Right hindlimb (tissue), 1 donor: ENCODE measurements around the gene SH2D3C.

Source experiments
- DNase-seq: peaks from one replicate; pipeline ENCODE4 v3.0.0-alpha.2; 2018

Gene SH2D3C

GRCh38 chr9:127778280-127779135 lies at the start of gene SH2D3C:
SH2D3C (minus strand) TSS chr9:127778666; CDS start chr9:127778627, 39 bp downstream.
- peak; percentile 51 for DNase-seq

DNA sequence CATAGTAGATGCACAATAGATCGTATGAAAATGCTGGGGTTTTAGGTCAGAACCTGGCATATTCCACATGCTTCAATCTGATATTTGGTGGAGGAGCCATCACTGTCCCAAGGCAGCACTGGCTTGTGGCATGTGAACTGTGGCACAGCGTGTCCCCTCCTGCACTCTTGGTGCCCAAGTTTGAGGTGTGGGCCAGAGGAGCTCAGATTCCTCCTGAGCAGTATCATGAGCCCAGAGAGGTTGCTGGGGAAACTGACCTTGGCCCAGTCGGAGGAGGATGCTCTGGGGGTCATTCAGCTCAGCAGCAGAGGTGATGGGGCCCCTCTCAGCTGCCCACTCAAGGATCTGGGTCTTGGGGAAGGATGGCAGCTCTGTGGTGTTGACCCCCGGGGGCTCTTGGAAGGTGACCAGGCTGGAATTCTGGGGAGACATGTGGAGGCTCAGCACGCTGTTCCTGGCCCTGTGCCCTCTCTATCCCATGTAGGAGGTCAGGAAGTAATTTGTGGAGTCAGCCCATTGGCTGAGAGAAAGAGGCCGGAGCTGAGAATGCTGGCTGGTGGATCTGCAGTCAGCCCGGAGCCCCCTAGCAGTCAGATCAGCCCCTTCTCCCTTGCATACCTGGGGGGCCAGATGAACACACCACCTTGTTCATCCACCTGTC lies 47.9 kb upstream of the SH2D3C start:
- DNase-seq: no peak

GRCh38 chr9:127825319-127826051 lies 47.0 kb upstream of the SH2D3C start:
- DNase-seq: no peak

- DNase-seq: no peak
These were observed 43.6 kb upstream of the SH2D3C start for GRCh38 chr9:127822108-127822507.

- no peak for DNase-seq
These were observed 40.1 kb upstream of the SH2D3C start for GRCh38 chr9:127818574-127818973.

DNA sequence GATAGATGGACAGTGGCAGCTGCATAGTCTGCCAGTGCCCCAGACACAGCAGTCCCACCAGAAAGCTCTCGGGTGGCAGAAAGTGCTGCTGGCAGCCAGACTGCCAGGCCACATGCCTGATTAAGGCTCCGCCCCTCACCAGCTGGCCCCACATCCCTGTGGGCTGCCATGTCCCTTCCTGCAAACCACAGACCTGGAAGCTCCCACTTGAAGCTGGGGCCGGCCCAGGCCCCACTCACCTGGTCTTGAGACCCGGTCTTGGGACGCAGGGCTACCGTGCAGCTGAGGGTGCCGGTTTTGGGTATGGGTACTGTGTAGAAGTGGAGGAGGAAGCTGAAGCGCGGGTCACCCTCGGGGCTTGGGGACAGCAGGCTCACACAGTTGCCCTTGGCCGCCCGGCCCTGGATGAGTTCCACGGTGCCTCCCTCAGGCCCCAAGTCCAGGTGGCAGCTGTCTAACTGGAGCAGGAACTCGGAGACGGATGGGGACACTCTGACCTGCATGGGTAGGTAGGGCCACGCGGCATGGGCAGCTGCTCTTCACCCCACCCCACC lies 39.5 kb upstream of the SH2D3C start:
- DNase-seq: peak; percentile 78

- DNase-seq: no peak
These were observed 38.3 kb upstream of the SH2D3C start for GRCh38 chr9:127816728-127817127.

- no peak for DNase-seq
These were observed 37.9 kb upstream of the SH2D3C start for GRCh38 chr9:127816362-127816725.

- DNase-seq: no peak
These were observed 37.3 kb upstream of the SH2D3C start for GRCh38 chr9:127815512-127816361.

DNA sequence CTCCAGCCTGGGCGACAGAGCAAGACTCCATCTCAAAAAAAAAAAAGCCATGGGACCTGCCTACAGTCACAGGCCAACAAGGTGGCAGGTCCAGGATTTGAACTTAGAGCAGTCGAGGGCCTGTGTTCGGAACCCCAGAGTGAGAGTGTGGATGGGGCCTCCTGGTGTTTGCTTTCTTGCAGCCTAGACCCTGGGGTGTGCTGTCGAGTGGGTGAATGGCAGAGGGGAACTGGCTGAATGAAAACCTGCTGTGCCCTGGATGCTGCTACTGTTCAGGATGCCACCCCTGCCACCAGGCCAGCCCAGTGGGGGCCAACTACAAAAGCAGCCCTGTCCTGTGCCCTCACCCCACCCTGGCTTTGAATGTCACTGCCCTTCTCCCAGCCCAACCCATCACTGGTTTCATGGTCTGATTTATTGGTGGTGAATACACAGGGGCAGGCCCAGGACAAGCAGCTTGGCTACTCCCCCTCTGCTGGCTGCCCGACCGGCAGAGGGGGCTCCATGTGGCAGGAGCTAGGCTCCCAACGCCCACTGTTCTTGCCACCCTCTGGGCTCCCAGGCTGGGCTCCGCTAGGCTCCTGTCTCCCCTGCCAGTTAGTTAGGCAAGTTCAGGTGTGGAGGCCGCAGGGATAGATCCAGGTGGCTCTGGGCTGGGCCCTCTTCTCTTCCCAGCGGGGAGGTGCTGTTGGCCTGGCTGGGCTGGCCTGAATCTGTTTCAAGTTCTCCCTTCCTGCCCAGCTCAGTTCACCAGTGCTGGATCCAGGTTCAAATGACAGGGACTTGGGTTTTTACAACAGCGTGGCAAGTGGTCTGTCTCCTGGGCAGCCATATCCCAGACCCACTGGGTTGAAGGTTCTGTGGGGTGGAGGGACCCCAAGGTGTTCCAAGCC lies 36.4 kb upstream of the SH2D3C start:
- no peak for DNase-seq

DNA sequence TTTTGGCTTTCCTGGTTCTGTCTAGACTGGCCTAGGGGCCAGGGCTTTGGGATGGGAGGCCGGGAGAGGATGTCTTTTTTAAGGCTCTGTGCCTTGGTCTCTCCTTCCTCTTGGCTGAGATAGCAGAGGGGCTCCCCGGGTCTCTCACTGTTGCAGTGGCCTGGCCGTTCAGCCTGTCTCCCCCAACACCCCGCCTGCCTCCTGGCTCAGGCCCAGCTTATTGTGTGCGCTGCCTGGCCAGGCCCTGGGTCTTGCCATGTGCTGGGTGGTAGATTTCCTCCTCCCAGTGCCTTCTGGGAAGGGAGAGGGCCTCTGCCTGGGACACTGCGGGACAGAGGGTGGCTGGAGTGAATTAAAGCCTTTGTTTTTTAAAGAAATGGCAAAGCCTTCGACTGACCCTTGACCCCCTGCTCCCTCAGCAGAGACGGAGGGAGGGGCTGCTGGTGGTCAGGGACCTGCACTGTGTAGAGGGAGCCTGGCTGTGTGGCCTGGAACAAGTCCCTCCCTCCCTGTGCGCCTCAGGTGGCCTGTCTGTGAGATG lies 35.3 kb upstream of the SH2D3C start:
- DNase-seq: no peak

DNA sequence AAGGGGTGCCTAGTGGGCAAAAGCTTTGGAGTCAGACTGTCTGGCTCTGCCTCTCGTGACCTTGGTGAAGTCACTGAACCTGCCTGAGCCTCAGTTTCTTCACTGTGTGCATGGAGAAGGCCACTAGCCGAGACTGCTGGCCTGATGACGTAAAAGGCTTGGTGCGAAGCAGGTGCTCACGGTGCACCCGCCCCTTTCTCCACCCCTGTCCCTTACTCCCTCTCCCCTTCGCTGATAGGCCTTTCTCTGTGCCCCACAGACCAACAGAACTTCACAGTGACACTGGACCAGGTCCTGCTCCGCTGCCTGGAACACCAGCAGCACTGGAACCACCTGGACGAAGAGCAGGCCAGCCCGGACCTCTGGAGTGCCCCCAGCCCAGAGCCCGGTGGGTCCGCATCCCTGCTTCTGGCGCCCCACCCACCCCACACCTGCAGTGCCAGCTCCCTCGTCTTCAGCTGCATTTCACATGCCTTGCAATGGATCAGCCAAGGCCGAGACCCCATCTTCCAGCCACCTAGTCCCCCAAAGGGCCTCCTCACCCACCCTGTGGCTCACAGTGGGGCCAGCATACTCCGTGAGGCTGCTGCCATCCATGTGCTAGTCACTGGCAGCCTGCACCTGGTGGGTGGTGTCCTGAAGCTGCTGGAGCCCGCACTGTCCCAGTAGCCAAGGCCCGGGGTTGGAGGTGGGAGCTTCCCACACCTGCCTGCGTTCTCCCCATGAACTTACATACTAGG lies 34.6 kb upstream of the SH2D3C start:
- no peak for DNase-seq

DNA sequence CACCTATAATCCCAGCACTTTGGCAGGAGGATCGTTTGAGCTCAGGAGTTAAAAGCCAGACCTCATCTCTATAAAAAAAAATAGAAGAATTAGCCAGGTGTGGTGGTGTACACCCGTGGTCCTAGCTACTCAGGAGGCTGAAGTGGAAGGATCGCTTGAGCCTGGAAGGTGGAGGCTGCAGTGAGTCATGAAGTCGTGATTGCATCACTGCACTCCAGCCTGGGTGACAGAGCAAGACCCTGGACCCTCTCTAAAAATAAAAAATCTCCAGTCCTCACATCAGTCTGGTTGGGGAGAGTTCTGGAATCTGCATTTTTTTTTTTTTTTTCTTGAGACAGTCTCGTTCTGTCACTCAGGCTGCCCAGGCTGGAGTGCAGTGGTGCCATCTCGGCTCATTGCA lies 33.5 kb upstream of the SH2D3C start:
- no peak for DNase-seq

GRCh38 chr9:127810378-127811187 lies 32.1 kb upstream of the SH2D3C start:
- DNase-seq: no peak

DNA sequence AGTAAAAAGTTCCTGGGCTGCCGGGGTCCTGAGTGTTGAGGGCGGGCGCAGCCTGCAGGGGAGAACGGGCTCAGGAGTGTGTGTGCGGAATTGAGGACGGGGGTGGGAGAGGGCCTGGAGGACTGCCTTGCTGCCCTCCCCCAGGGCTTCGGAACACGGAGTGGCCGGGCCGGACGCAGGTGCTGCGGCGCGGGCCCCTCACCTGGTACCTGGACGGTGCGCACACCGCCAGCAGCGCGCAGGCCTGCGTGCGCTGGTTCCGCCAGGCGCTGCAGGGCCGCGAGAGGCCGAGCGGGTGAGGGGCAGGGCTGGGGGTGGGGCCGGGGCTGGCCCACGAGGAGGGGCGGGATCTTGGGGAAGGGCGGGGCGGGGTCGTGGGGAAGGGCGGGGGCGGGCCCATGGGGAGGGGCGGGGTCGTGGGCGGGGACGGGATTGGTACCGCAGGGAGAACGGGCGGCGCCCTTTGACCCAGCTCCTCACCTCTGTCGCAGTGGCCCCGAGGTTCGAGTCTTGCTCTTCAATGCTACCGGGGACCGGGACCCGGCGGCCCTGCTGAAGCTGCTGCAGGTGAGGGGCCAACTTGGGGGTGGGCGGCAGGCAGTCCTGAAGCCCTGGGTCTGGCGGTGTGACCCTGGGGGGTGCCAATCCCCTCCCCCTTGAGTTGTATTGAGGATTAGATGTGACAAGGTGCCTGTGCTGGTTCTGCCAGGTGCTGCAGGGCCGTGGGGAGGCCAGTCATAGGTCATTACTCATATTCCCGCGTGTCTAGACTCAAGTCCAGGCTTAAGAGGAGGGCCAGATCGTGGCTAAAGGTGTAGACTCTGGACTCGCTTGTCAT lies 31.3 kb upstream of the SH2D3C start:
- DNase-seq: no peak

GRCh38 chr9:127809002-127809539 lies 30.6 kb upstream of the SH2D3C start:
- no peak for DNase-seq

GRCh38 chr9:127808347-127809001 lies 30.0 kb upstream of the SH2D3C start:
- no peak for DNase-seq

- DNase-seq: no peak
These were observed 28.4 kb upstream of the SH2D3C start for GRCh38 chr9:127806871-127807270.
